ENCODE data around the gene JOSD1.
A peak's percentile ranks its signal among the peaks of the same experiment; 100 is the strongest.

Gene JOSD1

DNA sequence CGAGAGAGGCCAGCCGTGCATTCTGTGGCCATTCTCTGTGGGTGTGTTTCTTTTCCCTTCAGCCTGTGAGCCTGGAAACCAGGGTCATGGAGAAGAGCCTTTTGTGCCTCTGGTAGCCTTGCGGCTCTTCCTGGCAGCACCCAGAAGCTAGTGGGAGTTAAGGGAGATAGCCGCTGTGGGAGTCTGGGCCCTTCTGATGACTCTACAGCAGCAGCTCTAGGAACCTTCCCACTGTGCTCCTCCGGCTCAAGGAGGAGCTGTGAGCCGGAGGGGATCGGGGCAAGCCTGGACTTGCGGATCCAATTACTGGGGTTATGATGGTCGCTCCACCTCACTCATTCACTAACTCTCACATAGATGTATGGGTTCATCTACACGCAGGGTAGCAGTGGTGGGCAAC, 15.5 kb upstream of the JOSD1 start:
- Mint-ChIP-seq H3K4me1 (ENCODE audit: low read depth in 2 of 2) (peaks cover 34 to 39% of the 10 kb centered on the region in 2 donors), H3K27me3 (no peaks in the 10 kb centered on the region), H3K4me3 (no peak overlapping the region), H3K9me3 (no peaks in the 10 kb centered on the region), H3K36me3 (ENCODE audit: insufficient read depth) (peaks cover 74% of the 10 kb centered on the region), H3K27ac (peak overlapping the region in 1 of 2 donors; percentile 80)
- DNase-seq (no peak), ATAC-seq (replicated peaks) (no peak)

DNA sequence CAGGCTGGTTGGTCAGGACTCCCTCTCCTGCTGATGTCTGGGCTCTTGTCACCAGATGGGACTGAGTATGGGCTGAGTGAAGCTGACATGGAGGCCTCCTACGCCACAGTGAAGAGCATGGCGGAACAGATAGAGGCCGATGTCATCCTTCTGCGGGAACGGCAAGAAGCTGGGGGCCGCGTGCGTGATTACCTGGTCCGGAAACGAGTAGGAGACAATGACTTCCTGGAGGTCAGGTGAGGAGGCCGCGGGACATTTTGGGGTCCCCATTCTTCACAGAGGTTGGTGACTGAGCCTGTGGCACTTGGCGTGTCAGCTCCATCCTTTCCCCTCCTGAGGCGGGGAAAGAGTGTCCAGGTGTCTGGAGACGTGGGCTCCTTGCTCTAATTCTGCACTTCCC, 15.1 kb upstream of the JOSD1 start:
- Mint-ChIP-seq H3K27ac (peak overlapping the region; percentile 8 to 30), H3K36me3 (ENCODE audit: insufficient read depth) (peaks cover 73% of the 10 kb centered on the region)

DNA sequence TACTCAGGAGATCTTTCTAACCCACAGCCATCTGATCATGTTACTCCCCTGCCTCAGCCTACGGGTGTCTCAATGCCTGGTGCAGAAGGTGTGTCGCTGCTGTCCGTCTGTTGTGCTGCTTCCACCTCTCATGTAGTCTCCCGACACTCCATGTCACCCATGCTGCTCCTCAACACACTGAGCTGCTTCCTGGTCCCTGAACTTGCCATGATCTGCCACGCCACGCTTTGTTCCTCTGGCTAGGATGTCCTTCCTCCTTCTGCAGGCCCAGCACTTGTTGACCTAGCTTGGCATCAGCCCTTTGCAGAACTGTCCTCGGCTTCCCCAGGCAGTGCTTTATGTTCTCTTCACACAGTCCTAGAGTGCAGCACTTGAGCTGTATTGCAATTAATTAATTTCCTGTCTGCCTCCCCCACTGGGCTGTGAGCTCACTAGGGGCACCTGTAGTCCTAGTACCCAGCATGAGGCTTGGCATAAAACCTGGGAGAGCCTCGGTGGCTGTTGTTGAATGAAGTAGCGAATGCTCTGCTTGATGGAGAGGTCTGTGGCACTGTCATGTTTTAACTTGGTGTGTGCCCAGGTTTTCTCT, 14.5 kb upstream of the JOSD1 start:
- H3K27me3 Mint-ChIP-seq = no peaks in the 10 kb centered on the region
- ATAC-seq (replicated peaks) = no peak
- H3K9me3 Mint-ChIP-seq = no peaks in the 10 kb centered on the region
- peaks cover 70% of the 10 kb centered on the region for H3K36me3 Mint-ChIP-seq (ENCODE audit: insufficient read depth)
- DNase-seq = no peak
- peaks cover 38 to 46% of the 10 kb centered on the region in 2 donors for H3K4me1 Mint-ChIP-seq (ENCODE audit: low read depth in 2 of 2)
- peak overlapping the region in 1 of 2 donors; percentile 2 for H3K4me3 Mint-ChIP-seq
- peak overlapping the region; percentile 8 to 30 for H3K27ac Mint-ChIP-seq

More for the DNA sequence above, 15.1 kb upstream of the JOSD1 start:
- no peaks in the 10 kb centered on the region for H3K27me3 Mint-ChIP-seq
- H3K4me1 Mint-ChIP-seq (ENCODE audit: low read depth in 2 of 2) = peaks cover 35 to 43% of the 10 kb centered on the region in 2 donors
- H3K4me3 Mint-ChIP-seq = no peak overlapping the region
- no peak for ATAC-seq (replicated peaks)
- DNase-seq = no peak
- H3K9me3 Mint-ChIP-seq = no peaks in the 10 kb centered on the region

DNA sequence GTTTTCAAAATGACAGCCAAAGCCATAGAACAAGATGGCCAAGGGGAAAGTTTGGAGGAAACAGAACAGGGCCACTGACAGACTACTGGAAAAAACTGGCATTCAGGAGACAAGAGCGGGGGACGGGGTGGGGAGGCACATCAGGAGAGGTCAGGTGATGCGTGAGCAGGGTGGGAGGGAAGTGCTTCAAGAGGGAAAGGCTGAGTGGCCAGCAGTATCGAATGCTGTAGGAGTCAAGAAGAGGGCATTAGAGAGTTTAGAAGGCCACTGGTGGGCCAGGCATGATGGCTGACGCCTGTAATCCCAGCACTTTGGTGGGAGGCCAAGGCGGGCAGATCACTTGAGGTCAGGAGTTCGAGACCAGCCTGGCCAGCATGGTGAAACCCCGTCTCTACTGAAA, 13.2 kb upstream of the JOSD1 start:
- no peak for ATAC-seq (replicated peaks)
- Mint-ChIP-seq H3K9me3 (no peaks in the 10 kb centered on the region), H3K36me3 (ENCODE audit: insufficient read depth) (peaks cover 58% of the 10 kb centered on the region), H3K27me3 (no peaks in the 10 kb centered on the region), H3K4me3 (no peak overlapping the region), H3K27ac (peak overlapping the region; percentile 9 to 79), H3K4me1 (ENCODE audit: low read depth in 2 of 2) (peaks cover 44 to 55% of the 10 kb centered on the region in 2 donors)
- DNase-seq = no peak

DNA sequence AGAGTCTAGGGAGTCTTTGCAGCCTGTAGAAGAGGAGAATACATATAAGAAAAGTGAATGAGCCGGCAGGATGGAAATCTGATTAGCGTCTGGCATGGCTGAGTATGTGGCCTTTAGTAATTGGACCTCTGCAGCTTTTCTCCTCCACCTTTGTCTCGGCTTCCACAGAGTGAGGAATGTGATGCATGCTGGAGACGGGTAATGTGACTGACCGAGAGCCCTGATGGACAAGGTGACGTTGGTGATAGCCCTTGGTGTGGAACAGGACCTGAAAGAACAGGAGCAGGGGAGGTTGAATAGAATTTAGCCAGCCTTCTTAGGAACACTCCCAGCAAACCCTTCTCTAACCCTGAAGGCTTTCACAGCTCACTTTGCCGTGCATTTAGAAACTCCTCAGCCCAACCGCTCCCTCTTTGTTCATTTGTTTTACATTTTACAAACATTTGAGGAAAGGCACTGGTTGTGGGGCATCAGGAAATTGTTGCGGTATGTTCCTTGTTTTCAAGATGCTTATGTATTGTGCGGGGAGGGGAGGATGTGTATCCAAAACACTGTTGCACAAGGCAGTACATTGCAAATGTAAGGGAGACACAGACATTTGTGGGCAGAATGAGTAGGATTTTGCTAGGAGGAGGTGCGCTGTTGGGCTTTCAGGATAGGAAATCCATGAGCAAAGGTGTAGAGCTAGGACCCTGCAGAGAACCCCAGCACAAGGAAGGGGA, 11.9 kb upstream of the JOSD1 start:
- no peak for ATAC-seq (replicated peaks)
- peaks cover 49% of the 10 kb centered on the region for H3K36me3 Mint-ChIP-seq (ENCODE audit: insufficient read depth)
- H3K4me3 Mint-ChIP-seq = no peak overlapping the region
- H3K27ac Mint-ChIP-seq = peak overlapping the region in 1 of 2 donors; percentile 79
- H3K9me3 Mint-ChIP-seq = no peaks in the 10 kb centered on the region
- H3K4me1 Mint-ChIP-seq (ENCODE audit: low read depth in 2 of 2) = peaks cover 55 to 67% of the 10 kb centered on the region in 2 donors
- H3K27me3 Mint-ChIP-seq = no peaks in the 10 kb centered on the region
- DNase-seq = no peak

DNA sequence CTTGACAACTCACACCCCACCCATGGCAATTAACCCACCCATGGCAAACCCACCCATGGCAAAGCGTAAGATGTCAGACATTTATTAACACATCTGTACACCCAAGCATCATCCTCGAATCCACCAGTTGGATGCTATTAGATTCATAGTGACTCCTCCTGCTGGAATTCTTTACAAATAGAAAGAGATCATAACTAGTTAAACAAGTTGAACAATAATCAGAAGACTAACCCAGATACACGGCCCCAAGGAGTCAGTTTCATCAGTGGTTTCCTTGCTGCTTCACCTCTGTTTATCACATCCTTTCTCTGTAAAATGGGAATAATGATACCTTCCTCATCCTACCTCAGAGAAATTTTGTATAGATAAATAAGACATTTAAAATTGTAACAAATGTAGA, 10.1 kb upstream of the JOSD1 start:
- no peaks in the 10 kb centered on the region for H3K27me3 Mint-ChIP-seq
- H3K4me1 Mint-ChIP-seq (ENCODE audit: low read depth in 2 of 2) = peaks cover 60 to 79% of the 10 kb centered on the region in 2 donors
- ATAC-seq (replicated peaks) = no peak
- peak overlapping the region in 1 of 2 donors; percentile 30 for H3K4me3 Mint-ChIP-seq
- no peaks in the 10 kb centered on the region for H3K9me3 Mint-ChIP-seq
- no peak for DNase-seq
- peak overlapping the region in 1 of 2 donors; percentile 57 for H3K27ac Mint-ChIP-seq
- peaks cover 39% of the 10 kb centered on the region for H3K36me3 Mint-ChIP-seq (ENCODE audit: insufficient read depth)

DNA sequence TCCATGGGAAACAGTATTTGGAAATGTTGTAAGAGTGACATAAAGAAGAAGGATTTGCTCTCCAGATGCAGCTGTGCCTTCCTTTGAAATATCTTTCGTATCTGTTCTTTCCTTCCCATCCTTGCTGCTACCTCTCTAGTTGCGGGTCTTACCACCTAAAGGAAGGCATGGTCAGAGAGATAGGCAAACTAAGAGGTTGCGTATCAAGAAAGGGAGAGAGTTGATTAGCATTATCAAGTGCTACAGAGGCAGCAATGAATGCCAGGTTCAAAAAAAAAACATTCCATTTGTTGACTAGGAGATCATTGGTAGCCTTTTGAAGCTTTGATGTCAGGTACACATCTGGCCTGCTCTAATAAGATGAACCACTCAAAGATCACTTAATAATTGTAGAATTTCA, 9.6 kb upstream of the JOSD1 start:
- Mint-ChIP-seq H3K36me3 (ENCODE audit: insufficient read depth) (peaks cover 38% of the 10 kb centered on the region), H3K4me3 (no peak overlapping the region), H3K27me3 (no peaks in the 10 kb centered on the region), H3K27ac (peak overlapping the region in 1 of 2 donors; percentile 57), H3K9me3 (no peaks in the 10 kb centered on the region), H3K4me1 (ENCODE audit: low read depth in 2 of 2) (peaks cover 59 to 78% of the 10 kb centered on the region in 2 donors)
- ATAC-seq (replicated peaks) (no peak), DNase-seq (no peak)

DNA sequence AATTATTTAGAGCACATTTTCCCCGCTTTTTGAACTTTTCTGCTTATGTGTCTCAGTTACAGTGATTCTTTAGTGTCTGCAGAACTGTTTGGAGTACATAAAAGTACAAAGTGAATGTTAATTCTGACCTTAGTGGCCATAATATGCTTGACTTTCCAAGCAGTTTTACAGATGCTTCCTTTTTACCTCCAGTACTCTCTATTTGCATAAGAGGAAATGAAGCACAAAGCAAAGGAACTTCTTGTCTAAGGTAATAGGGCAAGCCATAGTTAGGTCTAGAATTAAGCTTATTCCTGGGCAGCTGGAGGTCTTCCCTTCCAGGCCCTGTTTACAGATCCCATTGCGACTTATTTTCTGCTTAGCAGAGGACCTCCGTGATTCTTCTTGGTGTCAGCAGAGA, 8.6 kb upstream of the JOSD1 start:
- no peaks in the 10 kb centered on the region for H3K9me3 Mint-ChIP-seq

DNA sequence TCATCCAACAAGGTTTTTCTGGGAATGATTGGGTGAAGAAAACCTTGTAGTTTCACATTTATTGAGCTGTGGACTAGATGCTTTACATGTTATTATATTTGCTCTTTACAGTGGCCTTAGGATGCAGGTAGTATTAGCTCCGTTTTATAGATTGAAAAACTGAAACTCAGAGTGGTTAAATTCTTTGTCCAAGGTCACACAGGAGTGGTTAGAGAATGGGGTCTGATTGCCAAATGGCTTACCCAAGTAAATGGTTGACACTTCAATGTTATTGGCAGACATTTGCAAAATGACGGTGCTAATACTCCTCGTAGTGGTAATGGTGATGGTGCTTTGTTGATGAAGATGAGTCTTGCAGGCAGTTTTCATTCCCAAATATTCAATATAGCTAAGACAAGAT, 7.2 kb upstream of the JOSD1 start:
- peaks cover 46 to 59% of the 10 kb centered on the region in 2 donors for H3K4me1 Mint-ChIP-seq (ENCODE audit: low read depth in 2 of 2)

More for the DNA sequence above, 8.6 kb upstream of the JOSD1 start:
- Mint-ChIP-seq H3K4me1 (ENCODE audit: low read depth in 2 of 2) (peaks cover 55 to 71% of the 10 kb centered on the region in 2 donors), H3K4me3 (no peak overlapping the region), H3K27ac (peak overlapping the region in 1 of 2 donors; percentile 12), H3K27me3 (no peaks in the 10 kb centered on the region), H3K36me3 (ENCODE audit: insufficient read depth) (peaks cover 36% of the 10 kb centered on the region)
- ATAC-seq (replicated peaks) = no peak
- DNase-seq = no peak

DNA sequence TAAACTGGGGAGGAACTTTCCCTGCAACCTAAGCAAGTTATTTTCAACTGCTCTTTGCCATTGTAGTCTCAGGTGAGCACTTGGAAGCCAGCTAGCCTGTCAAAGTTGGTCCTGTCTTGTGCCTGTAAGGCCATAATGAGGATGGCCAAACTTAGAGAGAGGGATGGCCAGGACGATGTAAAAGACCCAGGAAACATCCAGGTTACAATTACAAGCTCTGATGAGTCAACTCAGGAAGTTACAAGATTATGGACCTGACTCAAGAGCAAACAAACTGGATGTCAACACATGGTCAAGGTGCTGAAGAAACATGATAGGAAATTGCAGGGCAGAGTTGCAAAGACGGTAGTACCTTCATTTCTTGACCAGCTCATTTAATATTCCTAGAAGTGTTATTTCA, 6.6 kb upstream of the JOSD1 start:
- no peak for ATAC-seq (replicated peaks)
- Mint-ChIP-seq H3K9me3 (no peaks in the 10 kb centered on the region), H3K36me3 (ENCODE audit: insufficient read depth) (peaks cover 31% of the 10 kb centered on the region)

More for the DNA sequence above, 7.2 kb upstream of the JOSD1 start:
- Mint-ChIP-seq H3K27ac (peak overlapping the region in 1 of 2 donors; percentile 68), H3K9me3 (no peaks in the 10 kb centered on the region), H3K4me3 (peak overlapping the region; percentile 87 to 93), H3K36me3 (ENCODE audit: insufficient read depth) (peaks cover 29% of the 10 kb centered on the region), H3K27me3 (no peaks in the 10 kb centered on the region)
- ATAC-seq (replicated peaks) (no peak), DNase-seq (no peak)

DNA sequence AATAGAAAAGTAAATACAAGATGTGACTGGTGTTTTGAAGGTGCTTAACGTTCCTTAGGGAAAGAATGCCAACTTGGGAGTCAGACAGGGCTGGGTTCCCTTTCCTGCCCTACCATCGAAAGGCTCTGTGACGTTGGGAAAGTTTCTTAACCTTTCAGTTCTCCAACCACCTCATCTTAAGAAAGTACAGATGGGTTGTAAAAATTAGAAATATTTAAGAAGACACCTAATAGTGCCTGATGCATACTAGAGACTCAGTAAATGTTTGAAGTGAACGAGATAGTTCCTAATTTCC, 6.1 kb upstream of the JOSD1 start:
- peaks cover 38 to 47% of the 10 kb centered on the region in 2 donors for H3K4me1 Mint-ChIP-seq (ENCODE audit: low read depth in 2 of 2)
- H3K36me3 Mint-ChIP-seq (ENCODE audit: insufficient read depth) = peaks cover 33% of the 10 kb centered on the region
- H3K9me3 Mint-ChIP-seq = no peaks in the 10 kb centered on the region
- H3K27ac Mint-ChIP-seq = peak overlapping the region; percentile 87 to 91
- no peaks in the 10 kb centered on the region for H3K27me3 Mint-ChIP-seq
- ATAC-seq (replicated peaks) (no peak), DNase-seq (no peak)
- H3K4me3 Mint-ChIP-seq = peak overlapping the region; percentile 87 to 93

More for the DNA sequence above, 6.6 kb upstream of the JOSD1 start:
- Mint-ChIP-seq H3K27me3 (no peaks in the 10 kb centered on the region), H3K27ac (peak overlapping the region; percentile 87 to 91), H3K4me1 (ENCODE audit: low read depth in 2 of 2) (peaks cover 43 to 52% of the 10 kb centered on the region in 2 donors), H3K4me3 (peak overlapping the region; percentile 87 to 93)
- DNase-seq = no peak

DNA sequence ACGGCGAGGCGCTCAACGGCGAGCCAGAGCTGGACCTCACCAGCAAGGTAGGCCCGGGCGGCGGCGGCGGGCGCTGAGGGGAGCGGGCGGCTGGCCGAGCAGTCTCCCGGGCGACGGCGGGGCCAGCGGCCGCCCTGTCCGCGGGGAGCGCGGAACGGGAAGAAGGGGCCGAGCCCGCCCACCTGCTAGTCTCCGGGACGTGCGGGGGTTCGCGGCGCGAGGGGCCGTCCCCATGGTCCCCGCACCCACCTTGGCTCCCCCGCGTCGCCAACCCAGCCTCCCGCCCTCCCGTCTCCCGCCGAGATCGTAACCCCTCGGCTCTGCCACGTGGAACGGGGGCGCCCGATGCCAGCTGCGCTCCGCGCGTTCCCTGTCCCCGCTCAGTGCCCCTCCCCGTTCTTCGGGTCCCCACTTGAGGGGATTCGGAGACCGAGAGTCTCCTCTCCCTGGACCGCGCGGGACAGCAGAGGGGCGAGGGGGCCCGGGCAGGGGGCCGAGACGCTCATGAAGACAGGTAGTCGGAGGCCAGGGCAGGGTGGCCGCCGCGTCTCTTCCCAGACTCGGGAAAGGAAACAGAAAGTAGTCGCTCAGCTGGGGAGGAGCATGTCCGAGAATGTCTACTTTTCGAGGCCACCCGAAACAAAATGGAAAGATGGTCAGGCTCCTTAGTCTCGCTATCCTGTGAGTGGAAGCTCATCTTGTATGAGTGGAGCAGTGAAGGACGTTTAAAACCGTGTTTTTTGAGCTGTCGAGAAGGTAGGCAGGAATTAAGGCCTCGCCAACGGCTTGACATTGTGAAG, 5.6 kb upstream of the JOSD1 start:
- H3K9me3 Mint-ChIP-seq = no peaks in the 10 kb centered on the region
- peak overlapping the region; percentile 87 to 93 for H3K4me3 Mint-ChIP-seq
- ATAC-seq (replicated peaks) (no peak), DNase-seq (peak in 1 of 3 experiments; percentile 30)
- peak overlapping the region; percentile 87 to 91 for H3K27ac Mint-ChIP-seq
- H3K27me3 Mint-ChIP-seq = no peaks in the 10 kb centered on the region
- peaks cover 39% of the 10 kb centered on the region for H3K36me3 Mint-ChIP-seq (ENCODE audit: insufficient read depth)
- H3K4me1 Mint-ChIP-seq (ENCODE audit: low read depth in 2 of 2) = peaks cover 41 to 44% of the 10 kb centered on the region in 2 donors

DNA sequence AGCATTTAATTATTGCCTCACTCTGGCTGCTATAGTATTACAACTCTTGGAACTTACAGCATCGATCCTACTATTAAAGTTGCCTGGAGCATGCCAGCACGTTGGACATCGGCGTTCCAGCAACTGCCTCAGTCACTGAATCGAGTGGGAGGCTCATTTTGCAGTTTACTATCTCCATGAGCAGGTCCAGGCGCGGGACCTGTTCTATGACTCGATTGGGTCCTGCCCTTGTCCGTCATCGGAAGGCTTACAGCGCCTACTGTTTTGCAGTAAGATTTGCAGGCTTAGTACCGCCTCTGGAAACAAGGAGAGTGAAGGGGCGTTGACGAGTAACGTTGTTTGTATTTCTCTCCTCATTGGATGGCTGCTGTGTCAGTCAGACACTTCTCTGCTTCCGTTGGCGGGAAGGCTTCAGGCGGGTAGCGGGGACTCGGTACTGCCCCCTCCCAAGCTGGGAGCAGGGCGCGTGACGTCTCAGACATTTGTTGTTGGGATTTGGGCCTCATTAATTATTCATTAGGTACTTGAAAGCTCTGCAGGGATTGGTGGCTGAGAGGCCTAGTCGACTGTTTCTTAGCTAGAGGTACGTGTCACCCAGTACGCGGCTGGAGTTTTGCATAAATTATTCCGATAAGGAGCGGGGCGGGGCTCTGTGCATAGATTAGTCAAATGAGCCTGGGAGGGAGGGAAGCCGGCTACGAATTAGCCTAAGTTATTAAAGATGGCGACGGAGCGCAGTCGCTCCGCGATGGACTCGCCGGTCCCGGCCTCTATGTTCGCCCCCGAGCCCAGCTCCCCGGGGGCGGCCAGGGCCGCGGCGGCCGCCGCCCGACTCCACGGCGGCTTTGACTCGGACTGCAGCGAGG, 4.7 kb upstream of the JOSD1 start, which contains the start of gene GTPBP1:
TSS of gene GTPBP1 (plus strand) at position 710 of the 866 bp plus-strand sequence. CDS start at position 722, 12 bp downstream.
- peak; percentile 71 for ATAC-seq (replicated peaks)

More for the DNA sequence above, 4.7 kb upstream of the JOSD1 start, which contains the start of gene GTPBP1:
- Mint-ChIP-seq H3K27me3 (no peaks in the 10 kb centered on the region), H3K9me3 (no peaks in the 10 kb centered on the region), H3K4me3 (peak within 1 kb of the TSS; percentile 87 to 93), H3K4me1 (ENCODE audit: low read depth in 2 of 2) (peaks cover 36 to 39% of the 10 kb centered on the region in 2 donors), H3K27ac (peak within 1 kb of the TSS; percentile 87 to 91), H3K36me3 (ENCODE audit: insufficient read depth) (peaks cover 39% of the 10 kb centered on the region)
- peak; percentile 95 to 98 (median 96) for DNase-seq
